ENCODE data around the gene SLAMF7. TPM values are rescaled to one million over a fixed set of nuclear protein-coding genes. Genes with fewer than 3 reads are reported as not detected.

SLAMF7 gene
- total and polyA plus RNA-seq, 2 of the 8 experiments (the other 6 are each of a cell fraction or from before 2014, with no cell fraction given), result not detected

- Histone ChIP-seq H2BK15ac (ENCODE audit: low read length) (no peak overlapping the region), H3K36me3 (ENCODE audit: control insufficient read depth in 2 of 4, insufficient read depth in 4 of 4, low read length in 3 of 4) (no peaks in the 10 kb centered on the region), H3K27ac (ENCODE audit: low read depth, low read length) (no peak overlapping the region), H3K4me1 (replicated peaks in 1 of 4; ENCODE audit: control insufficient read depth in 3 of 4, insufficient read depth in 4 of 4, low read length in 3 of 4) (no peaks in the 10 kb centered on the region), H2AFZ (ENCODE audit: low read length) (no peak overlapping the region), H4K8ac (ENCODE audit: extremely low read depth, insufficient read depth, low read length) (no peak overlapping the region), H3K27me3 (replicated peaks in 1 of 4; ENCODE audit: control insufficient read depth in 3 of 4, extremely low read depth in 1 of 4, insufficient read depth in 3 of 4, low read length in 3 of 4) (no peaks in the 10 kb centered on the region), H3K56ac (replicated peaks; ENCODE audit: insufficient read length, low read depth, low read length) (no peak overlapping the region), H2BK5ac (ENCODE audit: low read depth, low read length) (no peak overlapping the region), H2BK20ac (ENCODE audit: low read length) (no peak overlapping the region), H3K9ac (replicated peaks in 1 of 4; ENCODE audit: extremely low read depth in 1 of 4, low read depth in 3 of 4, low read length in 3 of 4) (no peak overlapping the region), H3K4ac (replicated peaks; ENCODE audit: insufficient read length, low read depth, low read length) (no peak overlapping the region), H3K23ac (ENCODE audit: insufficient read length) (no peak overlapping the region), H4K91ac (replicated peaks; ENCODE audit: insufficient read length, low read length) (no peak overlapping the region), H3K4me3 (ENCODE audit: extremely low read depth in 1 of 4, insufficient read depth in 2 of 4, low read depth in 3 of 4, low read length in 4 of 4) (no peak overlapping the region), H3K18ac (ENCODE audit: extremely low read depth, low read length) (no peak overlapping the region), H3K9me3 (ENCODE audit: insufficient read depth in 2 of 2, low read depth in 1 of 2, low read length in 1 of 2) (no peaks in the 10 kb centered on the region), H4K5ac (ENCODE audit: insufficient read length, low read depth, low read length) (no peak overlapping the region), H3K79me1 (ENCODE audit: low read depth, low read length) (no peaks in the 10 kb centered on the region), H3K4me2 (ENCODE audit: insufficient read depth in 1 of 2, low read depth in 2 of 2, low read length in 2 of 2) (no peak overlapping the region), H3K23me2 (ENCODE audit: low read depth, low read length) (no peaks in the 10 kb centered on the region), H2BK120ac (replicated peaks; ENCODE audit: low read depth, low read length) (no peak overlapping the region), H3K14ac (ENCODE audit: insufficient read length) (no peak overlapping the region), H3K79me2 (ENCODE audit: control insufficient read depth in 1 of 2, insufficient read depth in 2 of 2, low read length in 2 of 2) (no peaks in the 10 kb centered on the region), H2BK12ac (ENCODE audit: low read depth, low read length) (no peak overlapping the region), H4K20me1 (replicated peaks in 1 of 2; ENCODE audit: control insufficient read depth in 1 of 2, insufficient read depth in 2 of 2, low read length in 2 of 2) (no peaks in the 10 kb centered on the region), H2AK5ac (ENCODE audit: low read depth, low read length) (no peak overlapping the region)
- no peak for DNase-seq (ENCODE audit: low read depth in 1 of 2, low spot score in 2 of 2)
- 81% methylated on average over 4 of the region's 4 CpGs; no CpG with 5 or more reads in 1 of the 2 experiments for WGBS, 2 experiments (ENCODE audit: extremely low coverage in 1 of 2, insufficient coverage in 1 of 2, insufficient read length in 1 of 2, insufficient replicate concordance in 2 of 2, low coverage in 1 of 2, low lambda C conversion rate in 2 of 2, missing lambda C conversion rate in 1 of 2)
- FAIRE-seq, result no peak
- ChIA-PET CTCF (ENCODE audit: partially characterized antibody) (interaction anchor here (0.9 to 2.9 kb wide), 4 partner anchors 24 to 124 kb away, joined by 3 to 9 read pairs (median 3); no protein-coding TSS in a partner anchor), POLR2A (ENCODE audit: partially characterized antibody) (no interaction called here)
- TF ChIP-seq, protein P1, sequence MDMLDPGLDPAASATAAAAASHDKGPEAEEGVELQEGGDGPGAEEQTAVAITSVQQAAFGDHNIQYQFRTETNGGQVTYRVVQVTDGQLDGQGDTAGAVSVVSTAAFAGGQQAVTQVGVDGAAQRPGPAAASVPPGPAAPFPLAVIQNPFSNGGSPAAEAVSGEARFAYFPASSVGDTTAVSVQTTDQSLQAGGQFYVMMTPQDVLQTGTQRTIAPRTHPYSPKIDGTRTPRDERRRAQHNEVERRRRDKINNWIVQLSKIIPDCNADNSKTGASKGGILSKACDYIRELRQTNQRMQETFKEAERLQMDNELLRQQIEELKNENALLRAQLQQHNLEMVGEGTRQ (IDR thresholded peaks at IDR 0.05; ENCODE audit: low read length), result no peak
- TF ChIP-seq CREB1 (IDR thresholded peaks at IDR 0.05), result no peak
- no peak for TF ChIP-seq KDM1A (IDR thresholded peaks at IDR 0.05; ENCODE audit: borderline replicate concordance, low read length)
- TF ChIP-seq KDM5A (IDR thresholded peaks at IDR 0.05; ENCODE audit: low read length), result no peak
- TF ChIP-seq CBX8 (IDR thresholded peaks at IDR 0.05; ENCODE audit: borderline replicate concordance, low read depth, low read length), result no peak
- TF ChIP-seq FOSL1 (IDR thresholded peaks at IDR 0.05; ENCODE audit: insufficient read depth, low read depth, low read length), result no peak
- no peak for TF ChIP-seq CEBPB (IDR thresholded peaks at IDR 0.05; ENCODE audit: low read depth, low read length)
- TF ChIP-seq ZNF274 (IDR thresholded peaks at IDR 0.05; ENCODE audit: borderline replicate concordance, extremely low read depth, low read length), result no peak
- no peak for TF ChIP-seq TBP (IDR thresholded peaks at IDR 0.05; ENCODE audit: low read depth, low read length)
- TF ChIP-seq BCL11A (IDR thresholded peaks at IDR 0.05; ENCODE audit: low read depth in 2 of 2, low read length in 2 of 2), result no peak
- no peak for TF ChIP-seq SIX5 (IDR thresholded peaks at IDR 0.05; ENCODE audit: low read depth, low read length)
- no peak for TF ChIP-seq GABPA (IDR thresholded peaks at IDR 0.05; ENCODE audit: borderline replicate concordance, insufficient read depth, low read length)
These were observed 61.8 kb downstream of the SLAMF7 start for GRCh38 chr1:160800645-160801408.

Data from H1 (cell line).